ENCODE results near the gene EME2. TPM values are rescaled to one million over a fixed set of nuclear protein-coding genes. Genes with fewer than 3 reads are reported as not detected.

The EME2 gene
- total RNA-seq, 4 donors from 2014 or later = 5.5 to 10.4 (median 6.5) TPM

DNA sequence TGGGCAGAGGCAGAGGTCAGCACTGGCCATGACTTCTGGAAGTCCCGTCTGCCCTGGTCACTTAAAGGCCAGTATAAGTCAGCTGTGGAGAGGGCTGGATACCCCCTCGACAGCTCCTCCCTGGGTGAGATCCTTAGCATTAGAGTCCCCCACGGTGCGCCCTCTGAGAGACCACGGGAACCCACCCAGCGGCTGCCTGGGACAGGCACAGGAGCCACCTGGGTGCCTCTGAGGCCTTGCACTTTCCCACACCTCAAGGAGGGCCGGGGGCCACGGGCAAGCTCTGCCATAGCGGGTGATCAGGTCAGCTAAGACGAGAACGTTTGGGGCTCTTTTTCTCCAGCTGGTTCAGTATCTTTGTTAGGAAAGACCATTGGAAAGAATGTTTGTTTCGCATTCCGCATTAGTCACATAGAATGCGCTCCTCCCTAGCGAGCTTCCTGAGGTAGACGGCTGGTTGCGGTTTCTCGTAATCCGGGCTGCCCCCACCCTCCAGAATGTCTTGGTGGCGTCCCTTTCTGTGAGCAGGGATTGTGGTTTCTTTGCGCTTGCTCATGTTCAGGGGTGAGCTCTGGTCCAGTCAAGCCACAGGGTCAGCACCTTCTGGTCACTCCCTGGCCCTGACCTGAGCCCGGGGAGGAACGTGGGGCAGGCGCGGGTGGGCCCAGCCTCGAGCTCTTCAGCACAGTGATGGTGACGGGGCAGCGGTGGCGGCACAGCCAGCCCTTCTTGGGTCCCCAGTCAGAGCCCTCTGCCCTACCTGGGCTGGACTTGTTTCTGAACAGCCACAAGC, 26.5 kb upstream of the EME2 start:
- no peak overlapping the region for H3K4me3 ChIP-seq
- 94% methylated on average over 24 of the region's 29 CpGs for WGBS
- peaks cover 40 to 96% (median 91%) of the 10 kb centered on the region in 4 donors for H3K36me3 ChIP-seq
- no peaks in the 10 kb centered on the region for H3K27me3 ChIP-seq
- TF ChIP-seq EP300 (IDR thresholded peaks at IDR 0.05) = no peak
- no peak for TF ChIP-seq POLR2A (IDR thresholded peaks at IDR 0.05; ENCODE audit: low read depth)
- TF ChIP-seq, protein P1, sequence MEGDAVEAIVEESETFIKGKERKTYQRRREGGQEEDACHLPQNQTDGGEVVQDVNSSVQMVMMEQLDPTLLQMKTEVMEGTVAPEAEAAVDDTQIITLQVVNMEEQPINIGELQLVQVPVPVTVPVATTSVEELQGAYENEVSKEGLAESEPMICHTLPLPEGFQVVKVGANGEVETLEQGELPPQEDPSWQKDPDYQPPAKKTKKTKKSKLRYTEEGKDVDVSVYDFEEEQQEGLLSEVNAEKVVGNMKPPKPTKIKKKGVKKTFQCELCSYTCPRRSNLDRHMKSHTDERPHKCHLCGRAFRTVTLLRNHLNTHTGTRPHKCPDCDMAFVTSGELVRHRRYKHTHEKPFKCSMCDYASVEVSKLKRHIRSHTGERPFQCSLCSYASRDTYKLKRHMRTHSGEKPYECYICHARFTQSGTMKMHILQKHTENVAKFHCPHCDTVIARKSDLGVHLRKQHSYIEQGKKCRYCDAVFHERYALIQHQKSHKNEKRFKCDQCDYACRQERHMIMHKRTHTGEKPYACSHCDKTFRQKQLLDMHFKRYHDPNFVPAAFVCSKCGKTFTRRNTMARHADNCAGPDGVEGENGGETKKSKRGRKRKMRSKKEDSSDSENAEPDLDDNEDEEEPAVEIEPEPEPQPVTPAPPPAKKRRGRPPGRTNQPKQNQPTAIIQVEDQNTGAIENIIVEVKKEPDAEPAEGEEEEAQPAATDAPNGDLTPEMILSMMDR (IDR thresholded peaks at IDR 0.05) = no peak
- TF ChIP-seq POLR2AphosphoS5 (IDR thresholded peaks at IDR 0.05) = no peak
- intact Hi-C loops (cut with DNase I) = no loop called here
- no peaks in the 10 kb centered on the region for H3K4me1 ChIP-seq
- DNase-seq (ENCODE audit: extremely low spot score) = no peak
- H3K27ac ChIP-seq (replicated peaks in 1 of 4) = no peak overlapping the region
- no peaks in the 10 kb centered on the region for H3K9me3 ChIP-seq

DNA sequence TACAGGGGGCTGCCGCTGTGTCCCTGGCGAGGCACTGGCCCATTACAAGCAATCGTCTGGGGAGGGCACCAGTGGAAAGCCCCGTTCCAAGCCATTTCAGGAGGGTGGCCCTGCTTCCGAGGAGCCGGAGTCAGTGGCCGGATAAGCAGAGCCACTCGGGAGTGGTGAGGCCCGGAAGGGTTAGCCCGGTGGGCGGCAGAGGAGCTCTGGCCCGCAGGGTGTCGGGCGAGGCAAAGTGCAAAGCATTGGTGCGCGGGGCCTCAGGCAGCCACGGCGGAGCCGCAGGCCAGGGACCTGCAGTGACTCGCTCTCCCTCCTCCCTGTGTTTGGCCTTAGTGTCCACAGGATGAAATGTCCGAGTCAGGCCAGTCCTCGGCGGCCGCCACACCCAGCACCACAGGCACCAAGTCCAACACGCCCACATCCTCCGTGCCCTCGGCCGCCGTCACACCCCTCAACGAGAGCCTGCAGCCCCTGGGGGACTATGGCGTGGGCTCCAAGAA, 25.9 kb upstream of the EME2 start:
- Histone ChIP-seq H3K27ac (replicated peaks in 1 of 4) (no peak overlapping the region), H3K27me3 (no peaks in the 10 kb centered on the region), H3K4me1 (no peaks in the 10 kb centered on the region), H3K36me3 (peaks cover 39 to 96% (median 91%) of the 10 kb centered on the region in 4 donors), H3K4me3 (no peak overlapping the region), H3K9me3 (no peaks in the 10 kb centered on the region)
- intact Hi-C loops (cut with DNase I) = no loop called here
- no peak for DNase-seq (ENCODE audit: extremely low spot score)
- 80% methylated on average over 9 of the region's 31 CpGs for WGBS
- TF ChIP-seq, protein P1 (IDR thresholded peaks at IDR 0.05) = no peak
- no peak for TF ChIP-seq POLR2A (IDR thresholded peaks at IDR 0.05; ENCODE audit: low read depth)
- no peak for TF ChIP-seq POLR2AphosphoS5 (IDR thresholded peaks at IDR 0.05)
- no peak for TF ChIP-seq EP300 (IDR thresholded peaks at IDR 0.05)

DNA sequence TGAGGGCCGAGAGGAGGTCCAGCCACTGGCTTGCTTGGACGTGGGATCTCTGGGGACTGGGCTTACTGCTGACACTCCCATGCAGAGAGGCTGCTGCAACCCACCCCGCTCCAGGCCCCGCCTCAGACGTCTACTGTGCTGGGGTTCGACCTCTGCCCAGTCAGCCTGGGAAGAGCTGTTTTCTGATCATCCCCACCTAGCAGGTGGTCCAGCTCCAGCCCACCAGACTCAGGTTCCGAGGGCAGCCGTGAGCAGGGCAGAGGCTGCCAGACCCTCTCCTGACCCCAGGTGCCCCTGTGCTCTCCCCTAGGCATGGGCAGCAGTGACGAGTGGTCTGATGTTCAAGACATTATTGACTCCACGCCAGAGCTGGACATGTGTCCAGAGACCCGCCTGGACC, 24.7 kb upstream of the EME2 start:
- WGBS = 83% methylated on average over 2 of the region's 11 CpGs
- Histone ChIP-seq H3K27ac (replicated peaks in 1 of 4) (no peak overlapping the region), H3K27me3 (no peaks in the 10 kb centered on the region), H3K4me1 (no peaks in the 10 kb centered on the region), H3K4me3 (no peak overlapping the region), H3K36me3 (peaks cover 47 to 100% (median 99%) of the 10 kb centered on the region in 4 donors), H3K9me3 (no peaks in the 10 kb centered on the region)
- TF ChIP-seq EP300 (IDR thresholded peaks at IDR 0.05) (no peak), POLR2A (IDR thresholded peaks at IDR 0.05; ENCODE audit: low read depth) (no peak), POLR2AphosphoS5 (IDR thresholded peaks at IDR 0.05) (no peak)
- TF ChIP-seq, protein P1 (IDR thresholded peaks at IDR 0.05) = no peak
- DNase-seq (ENCODE audit: extremely low spot score) = no peak
- intact Hi-C loops (cut with DNase I) = no loop called here

DNA sequence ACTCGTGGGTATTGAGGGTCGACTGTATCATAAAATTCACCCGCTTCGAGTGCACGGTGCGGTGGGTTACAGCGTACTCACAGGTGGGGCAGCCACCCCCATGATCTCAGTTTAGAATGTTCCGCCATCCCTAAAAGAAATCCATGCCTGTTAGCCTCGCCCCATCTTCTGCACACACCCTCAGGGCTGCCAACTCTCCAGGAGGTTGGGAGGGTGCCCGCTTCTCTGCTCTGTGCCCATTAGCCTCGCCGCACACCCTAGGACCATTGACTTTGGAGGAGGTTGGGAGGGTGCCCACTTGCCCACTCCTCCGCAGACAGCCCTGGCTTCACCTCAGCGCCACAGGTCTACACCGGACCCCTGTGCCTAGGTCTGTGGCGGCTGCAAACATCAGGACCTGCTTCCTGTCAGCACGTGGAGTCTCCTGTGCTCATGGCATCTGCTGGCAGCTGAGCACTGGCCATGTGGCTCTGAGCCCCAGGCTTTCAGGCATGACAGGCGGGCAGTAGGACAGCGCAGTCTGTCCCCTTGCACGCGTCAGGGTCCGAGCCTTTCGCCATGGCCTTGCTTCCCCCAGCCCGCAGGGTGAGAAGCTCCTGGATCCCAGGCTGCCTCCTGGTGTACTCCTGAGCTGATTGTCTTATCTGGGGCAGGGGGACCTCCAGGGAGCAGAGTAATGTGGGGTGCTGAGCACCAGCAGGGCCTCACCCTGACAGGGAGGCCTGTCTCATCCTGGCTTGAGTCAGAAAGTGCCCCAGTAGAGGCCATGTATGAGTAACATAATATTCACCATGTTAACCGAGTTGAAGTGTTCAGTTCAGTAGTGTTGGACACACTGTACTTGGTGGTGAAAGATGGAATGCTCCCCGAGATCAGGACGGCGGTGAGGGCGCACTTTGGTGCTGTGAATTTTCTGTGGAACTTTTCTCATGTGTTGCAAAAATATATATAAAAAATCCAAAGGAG, 23.2 kb upstream of the EME2 start:
- DNase-seq (ENCODE audit: extremely low spot score) = no peak
- Histone ChIP-seq H3K4me1 (no peaks in the 10 kb centered on the region), H3K27me3 (no peaks in the 10 kb centered on the region), H3K27ac (replicated peaks in 1 of 4) (no peak overlapping the region), H3K9me3 (no peaks in the 10 kb centered on the region), H3K4me3 (no peak overlapping the region), H3K36me3 (peaks cover 49 to 100% (median 96%) of the 10 kb centered on the region in 4 donors)
- 96% methylated on average over 19 of the region's 29 CpGs for WGBS
- intact Hi-C loops (cut with DNase I) = no loop called here
- TF ChIP-seq POLR2AphosphoS5 (IDR thresholded peaks at IDR 0.05) (no peak), POLR2A (IDR thresholded peaks at IDR 0.05; ENCODE audit: low read depth) (no peak), EP300 (IDR thresholded peaks at IDR 0.05) (no peak)
- TF ChIP-seq, protein P1 (IDR thresholded peaks at IDR 0.05) = no peak
